Omental fat pad (tissue), 4 donors: Measurements from ENCODE around the gene FRAS1. TPM values are rescaled to one million over a fixed set of nuclear protein-coding genes. Genes with fewer than 3 reads are reported as not detected.

Source experiments
- ATAC-seq: fragments of 150-250 bp; one replicate; pipeline ENCODE4 v1.9.1; 2016; ENCODE audit warnings: mild to moderate bottlenecking, moderate library complexity; ENCODE audit not compliant: low FRiP score
- DNase-seq: peaks from one replicate; pipeline ENCODE4 v3.0.0-alpha.2; 2019; ENCODE audit warnings: low spot score
- total RNA-seq, 4 donors: library from RNA; depleted of rRNA; stranded (reverse); fragments of >200 nt; gene quantifications; one replicate each; pipeline ENCODE4 v1.1.0, GENCODE V29; 2016
- TF ChIP-seq, protein P1 (sequence below), 3 donors: fragments of 450-650 bp; IDR thresholded peaks; one replicate each; pipeline ENCODE4 v1.5.1; 2016 to 2017; ENCODE audit warnings: antibody characterized with exemption in 3 of 3, mild to moderate bottlenecking in 3 of 3, moderate library complexity in 2 of 3

The FRAS1 gene
- total RNA-seq, 4 donors from 2014 or later = 0.47 to 40.5 (median 7.7) TPM

DNA sequence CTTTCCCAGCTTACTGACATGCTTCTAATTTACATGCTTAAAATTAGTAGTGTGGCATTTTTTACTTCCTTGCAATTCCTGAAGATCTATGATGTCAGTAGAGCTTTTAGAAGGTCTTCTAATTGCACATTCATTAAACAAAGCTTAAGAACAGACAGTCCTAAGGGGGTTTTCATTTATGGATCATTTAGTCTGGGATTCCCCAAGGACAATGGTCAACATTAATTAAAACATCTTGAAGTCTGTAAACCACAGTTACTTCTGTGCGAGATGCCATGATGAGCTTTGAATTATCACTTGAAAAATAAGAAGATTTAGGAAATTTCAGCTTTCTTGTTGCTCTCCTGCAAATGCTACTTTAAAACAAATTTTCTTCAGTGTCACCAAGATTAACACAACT lies 514.7 kb downstream of the FRAS1 start:
- DNase-seq (no peak), ATAC-seq (no peak)
- TF ChIP-seq, protein P1, sequence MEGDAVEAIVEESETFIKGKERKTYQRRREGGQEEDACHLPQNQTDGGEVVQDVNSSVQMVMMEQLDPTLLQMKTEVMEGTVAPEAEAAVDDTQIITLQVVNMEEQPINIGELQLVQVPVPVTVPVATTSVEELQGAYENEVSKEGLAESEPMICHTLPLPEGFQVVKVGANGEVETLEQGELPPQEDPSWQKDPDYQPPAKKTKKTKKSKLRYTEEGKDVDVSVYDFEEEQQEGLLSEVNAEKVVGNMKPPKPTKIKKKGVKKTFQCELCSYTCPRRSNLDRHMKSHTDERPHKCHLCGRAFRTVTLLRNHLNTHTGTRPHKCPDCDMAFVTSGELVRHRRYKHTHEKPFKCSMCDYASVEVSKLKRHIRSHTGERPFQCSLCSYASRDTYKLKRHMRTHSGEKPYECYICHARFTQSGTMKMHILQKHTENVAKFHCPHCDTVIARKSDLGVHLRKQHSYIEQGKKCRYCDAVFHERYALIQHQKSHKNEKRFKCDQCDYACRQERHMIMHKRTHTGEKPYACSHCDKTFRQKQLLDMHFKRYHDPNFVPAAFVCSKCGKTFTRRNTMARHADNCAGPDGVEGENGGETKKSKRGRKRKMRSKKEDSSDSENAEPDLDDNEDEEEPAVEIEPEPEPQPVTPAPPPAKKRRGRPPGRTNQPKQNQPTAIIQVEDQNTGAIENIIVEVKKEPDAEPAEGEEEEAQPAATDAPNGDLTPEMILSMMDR (IDR thresholded peaks at IDR 0.05) = no peak

DNA sequence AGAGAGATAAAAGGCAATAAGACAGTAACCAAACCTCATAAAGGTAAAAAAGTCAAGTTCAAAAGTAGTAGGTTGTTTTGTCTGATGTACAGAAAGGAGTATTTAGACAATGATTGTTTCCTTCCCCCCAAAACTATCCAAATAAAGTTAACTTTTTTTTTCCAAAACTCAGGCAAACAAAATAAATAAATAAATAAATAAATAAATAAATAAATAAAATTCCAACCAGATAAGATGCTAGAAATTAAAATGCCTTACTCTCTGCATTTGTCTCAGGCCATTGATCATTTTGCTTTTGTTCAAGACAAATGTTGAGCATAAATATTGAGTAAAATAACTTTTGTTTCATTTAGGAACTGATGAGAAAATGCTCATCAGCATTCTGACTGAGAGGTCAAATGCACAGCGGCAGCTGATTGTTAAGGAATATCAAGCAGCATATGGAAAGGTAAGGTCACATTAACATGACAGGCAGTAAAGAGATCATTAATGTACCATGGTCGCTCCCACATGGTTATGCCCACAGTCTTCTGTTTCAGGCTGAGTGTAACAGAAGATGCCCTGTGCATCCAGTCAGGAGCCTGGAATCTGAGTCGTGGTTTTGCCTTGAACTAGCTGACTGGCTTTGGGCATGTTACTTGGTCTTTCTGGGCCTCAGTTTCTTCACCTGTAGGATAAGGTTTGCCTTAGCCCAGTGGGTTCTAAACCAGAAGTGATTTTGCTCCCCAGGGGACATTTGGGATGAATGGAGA lies 521.7 kb downstream of the FRAS1 start:
- ATAC-seq = no peak
- no peak for DNase-seq
- TF ChIP-seq, protein P1 (IDR thresholded peaks at IDR 0.05) = no peak

DNA sequence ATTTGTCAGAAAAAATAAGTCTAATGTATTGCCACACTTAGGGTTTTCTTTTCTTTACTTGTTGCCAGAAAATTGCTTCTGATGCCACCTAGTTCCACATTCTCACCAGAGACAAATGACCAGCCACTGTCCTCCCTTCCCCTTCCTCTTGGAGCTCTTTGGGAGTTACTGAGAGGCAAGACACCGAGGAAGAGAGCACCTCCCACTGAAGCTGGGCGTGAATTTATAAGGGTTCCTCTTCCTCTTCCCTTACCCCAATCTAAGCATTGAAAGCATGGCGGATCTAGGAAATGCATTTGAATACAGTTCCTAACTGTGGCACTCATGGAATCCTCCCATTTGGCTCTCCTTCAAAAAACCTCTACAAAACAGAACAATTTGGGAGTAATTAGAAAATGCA lies 524.5 kb downstream of the FRAS1 start:
- ATAC-seq (no peak), DNase-seq (no peak)
- TF ChIP-seq, protein P1 (IDR thresholded peaks at IDR 0.05) = no peak

DNA sequence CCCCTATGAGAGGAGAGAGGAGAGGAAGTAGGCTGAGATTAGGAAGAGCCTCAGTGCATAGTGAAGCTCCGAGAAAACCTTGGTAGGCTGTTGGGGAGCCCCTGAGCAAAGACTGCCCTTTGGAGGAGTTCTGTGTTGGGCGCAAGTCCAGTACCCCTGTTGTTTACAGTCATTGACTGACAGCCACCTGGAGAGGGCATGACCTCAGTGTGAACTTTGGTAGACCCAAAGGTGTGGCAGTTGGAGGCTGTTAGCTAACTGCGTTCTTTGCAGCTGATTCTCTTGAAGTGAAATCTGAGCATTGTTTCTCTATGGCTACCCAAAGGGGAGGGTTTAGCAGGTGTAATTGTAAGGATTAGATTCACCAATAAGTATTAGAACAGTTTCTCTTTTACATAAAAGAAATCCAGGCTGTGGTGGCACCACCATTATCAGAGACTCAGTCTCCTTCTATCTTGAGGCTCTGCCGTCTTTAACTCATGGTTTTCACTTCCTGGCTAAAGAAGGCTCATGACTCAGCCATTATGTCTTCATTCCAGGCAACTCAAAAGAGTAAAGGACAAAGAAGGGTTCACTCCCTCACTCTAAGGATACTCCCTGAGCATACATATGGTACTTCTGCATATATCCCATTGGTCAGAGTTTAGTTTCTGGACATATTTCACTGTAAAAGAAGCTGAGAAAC lies 527.9 kb downstream of the FRAS1 start:
- no peak for ATAC-seq
- DNase-seq = no peak
- TF ChIP-seq, protein P1 (IDR thresholded peaks at IDR 0.05) = no peak

DNA sequence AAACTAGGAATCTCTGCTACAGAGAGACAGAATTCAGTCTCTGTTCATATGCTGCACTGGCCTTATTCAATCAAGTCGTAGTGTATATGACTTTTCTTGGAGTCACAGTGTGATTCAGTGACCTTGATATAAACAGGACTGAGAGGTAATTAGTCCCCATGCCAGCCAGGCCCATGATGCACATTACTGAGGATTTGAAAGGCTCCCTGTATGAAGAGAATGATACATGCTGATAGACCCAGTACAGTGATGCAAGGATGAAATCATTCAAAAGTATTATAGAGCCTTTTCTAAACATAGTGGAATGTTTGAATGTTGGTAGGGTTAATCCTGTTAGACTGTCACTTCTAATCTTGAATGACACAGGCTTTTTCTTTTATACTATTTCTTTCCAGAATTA lies 528.5 kb downstream of the FRAS1 start:
- TF ChIP-seq, protein P1 (IDR thresholded peaks at IDR 0.05) = no peak
- ATAC-seq = no peak
- DNase-seq = no peak

DNA sequence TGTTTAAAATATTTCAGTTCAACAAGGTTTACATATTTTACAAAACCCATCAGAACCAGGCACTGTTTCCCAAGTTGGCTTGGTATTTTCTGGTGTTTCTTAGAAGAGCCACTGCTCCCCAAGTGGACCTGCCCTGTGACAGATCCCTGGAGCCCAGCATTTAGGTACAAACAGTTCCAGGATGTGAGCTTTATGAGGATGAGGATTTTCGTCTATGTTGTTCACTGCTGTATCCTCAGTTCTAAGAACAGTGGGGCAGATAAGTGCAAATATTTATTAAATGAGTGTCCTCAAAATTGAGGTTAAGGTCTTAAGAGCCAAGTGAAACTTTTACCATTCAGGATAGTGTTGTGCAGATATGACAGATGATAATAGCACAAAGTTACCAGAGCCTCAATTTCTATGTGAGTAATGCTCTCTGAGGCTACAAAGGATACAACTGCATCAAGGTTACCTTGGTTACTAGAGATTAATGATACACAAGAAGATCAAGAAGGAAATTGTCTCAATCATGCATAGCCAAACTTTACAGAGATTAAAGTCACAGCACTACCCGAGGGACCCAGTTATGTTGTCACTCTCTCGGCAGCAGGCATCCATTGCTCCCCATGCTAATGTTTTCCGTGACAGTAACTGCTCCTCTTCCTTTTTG lies 531.9 kb downstream of the FRAS1 start:
- DNase-seq = no peak
- no peak for ATAC-seq
- TF ChIP-seq, protein P1 (IDR thresholded peaks at IDR 0.05) = no peak
